SHP77 (cell line): ENCODE data around the gene CHPF.

Source experiments
- DNase-seq, 2 experiments: peaks; one replicate each; lab custom pipeline; 2025; lab: John Stamatoyannopoulos, UW

CHPF gene

GRCh38 chr2:219513787-219514186 lies 29.8 kb downstream of the CHPF start:
- DNase-seq, result no peak

DNA sequence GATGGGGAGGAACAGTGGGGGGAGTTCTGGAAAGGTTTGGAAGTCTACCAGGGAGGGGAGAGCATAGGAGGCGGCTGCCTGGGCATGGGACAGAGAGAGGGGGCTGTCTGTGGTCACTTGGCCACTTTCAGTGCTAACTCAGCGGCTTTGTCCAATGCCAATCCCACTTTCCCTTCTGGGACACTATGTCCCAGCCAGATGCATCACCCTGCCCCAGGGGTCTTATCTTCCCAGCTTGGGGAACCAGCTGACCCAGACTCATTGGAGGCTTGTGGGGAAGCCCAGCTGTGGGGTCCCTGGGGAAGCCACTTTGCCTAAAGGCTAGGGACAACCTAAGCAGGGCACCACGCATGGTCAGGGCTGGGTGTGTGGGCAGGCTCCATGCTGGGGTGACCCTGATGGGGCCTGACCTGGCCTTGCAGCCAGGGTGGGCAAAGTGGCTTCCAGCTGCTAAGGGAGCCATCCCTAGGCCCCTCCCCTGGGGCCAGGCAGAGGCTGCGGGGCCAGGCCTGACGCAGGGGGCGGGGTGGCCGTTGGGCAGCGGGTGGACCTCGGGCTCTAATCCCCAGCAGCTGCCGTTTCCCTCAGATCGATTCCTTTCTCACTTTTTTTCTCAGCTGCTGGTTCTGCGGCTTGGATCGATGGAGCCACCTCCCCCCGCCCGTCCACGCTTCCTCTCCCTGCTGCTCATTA lies 30.9 kb downstream of the CHPF start:
- peak in 1 of 2 experiments; percentile 27 for DNase-seq

- peak; percentile 19 to 47 for DNase-seq
These were observed 31.9 kb downstream of the CHPF start for GRCh38 chr2:219511547-219512325.

DNA sequence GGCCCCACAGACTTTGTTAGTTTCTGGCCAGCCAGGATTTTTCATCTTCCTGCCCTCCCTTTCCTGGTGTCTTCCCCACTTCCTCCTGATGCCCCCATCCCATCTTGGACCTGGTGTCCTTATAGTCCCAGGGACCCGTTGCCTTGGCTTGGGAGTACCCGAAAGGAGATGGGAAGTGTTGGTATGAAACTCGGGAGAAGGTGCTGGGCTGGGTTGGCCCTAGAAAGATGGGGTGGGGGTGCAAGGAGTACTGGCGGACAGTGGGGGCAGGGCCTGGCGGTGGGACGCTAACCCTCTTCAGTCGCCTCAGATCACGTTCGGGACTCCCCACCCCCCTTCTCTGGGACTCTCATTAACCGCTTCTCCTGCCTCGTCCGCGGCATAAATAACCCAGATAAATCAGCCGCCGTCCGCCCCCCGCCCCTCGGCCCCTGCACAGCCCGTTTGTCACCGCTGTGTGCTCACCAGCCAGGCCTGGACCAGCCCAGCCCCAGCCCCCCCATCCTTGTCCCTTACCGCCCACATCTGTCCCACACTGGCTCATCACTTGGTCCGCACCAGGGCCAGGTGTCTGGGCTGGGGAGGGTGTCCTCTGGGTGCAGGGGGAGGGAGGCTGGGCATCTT lies 33.0 kb downstream of the CHPF start:
- DNase-seq, result no peak

DNA sequence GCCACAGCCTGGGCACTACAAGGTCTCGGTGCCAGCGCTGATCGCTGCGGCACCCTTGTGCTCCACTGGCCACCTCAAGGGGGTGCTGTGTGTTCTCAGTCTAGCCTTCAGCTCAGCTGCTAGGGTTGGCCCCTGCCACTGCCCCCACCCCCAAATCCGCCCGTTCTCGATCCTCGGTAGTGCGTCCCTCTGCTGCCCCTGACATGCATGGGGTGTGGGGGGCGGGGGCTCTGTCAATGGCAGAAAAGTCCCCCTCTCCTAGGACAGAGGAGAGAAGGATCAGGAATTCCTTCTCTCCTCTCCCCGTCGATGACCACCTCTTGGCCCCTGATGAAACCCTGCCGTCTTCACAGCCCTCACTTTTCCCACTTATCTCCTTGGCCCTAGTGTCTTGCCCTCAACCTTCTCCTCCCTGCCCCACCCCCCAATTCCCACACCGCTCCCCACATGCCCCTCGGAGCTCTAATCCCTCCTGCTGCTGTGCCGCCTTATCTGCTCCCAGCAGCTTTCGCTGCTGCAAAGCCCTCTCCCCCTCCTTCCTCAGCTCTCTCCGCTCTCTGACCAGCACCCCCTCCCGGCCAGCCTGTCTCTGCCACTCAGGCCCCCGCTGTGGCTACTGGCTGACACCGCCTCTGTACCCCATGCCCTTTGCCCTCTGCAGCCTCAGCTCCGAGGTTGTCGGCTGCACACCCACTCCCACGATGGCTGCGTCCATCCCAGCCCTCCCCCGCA lies 33.7 kb downstream of the CHPF start:
- DNase-seq, result peak; percentile 52 to 59

- DNase-seq, result no peak
These were observed 34.4 kb downstream of the CHPF start for GRCh38 chr2:219508971-219509779.

DNA sequence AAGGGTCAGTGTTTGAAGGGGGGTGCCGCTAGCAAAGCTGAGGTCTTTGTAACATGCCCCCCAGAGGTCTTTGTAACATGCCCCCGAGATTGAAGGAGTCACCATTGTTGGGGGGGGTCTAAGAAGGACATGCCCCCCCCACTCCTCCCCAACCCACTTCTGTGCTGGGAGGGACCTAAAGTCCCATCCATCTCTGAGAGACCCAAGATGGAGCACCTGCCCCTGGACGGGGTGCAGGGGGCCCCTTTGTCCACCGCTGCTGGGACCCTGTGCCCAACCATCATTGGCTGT lies 35.2 kb downstream of the CHPF start:
- no peak for DNase-seq

- no peak for DNase-seq
These were observed 35.8 kb downstream of the CHPF start for GRCh38 chr2:219507581-219508443.

DNA sequence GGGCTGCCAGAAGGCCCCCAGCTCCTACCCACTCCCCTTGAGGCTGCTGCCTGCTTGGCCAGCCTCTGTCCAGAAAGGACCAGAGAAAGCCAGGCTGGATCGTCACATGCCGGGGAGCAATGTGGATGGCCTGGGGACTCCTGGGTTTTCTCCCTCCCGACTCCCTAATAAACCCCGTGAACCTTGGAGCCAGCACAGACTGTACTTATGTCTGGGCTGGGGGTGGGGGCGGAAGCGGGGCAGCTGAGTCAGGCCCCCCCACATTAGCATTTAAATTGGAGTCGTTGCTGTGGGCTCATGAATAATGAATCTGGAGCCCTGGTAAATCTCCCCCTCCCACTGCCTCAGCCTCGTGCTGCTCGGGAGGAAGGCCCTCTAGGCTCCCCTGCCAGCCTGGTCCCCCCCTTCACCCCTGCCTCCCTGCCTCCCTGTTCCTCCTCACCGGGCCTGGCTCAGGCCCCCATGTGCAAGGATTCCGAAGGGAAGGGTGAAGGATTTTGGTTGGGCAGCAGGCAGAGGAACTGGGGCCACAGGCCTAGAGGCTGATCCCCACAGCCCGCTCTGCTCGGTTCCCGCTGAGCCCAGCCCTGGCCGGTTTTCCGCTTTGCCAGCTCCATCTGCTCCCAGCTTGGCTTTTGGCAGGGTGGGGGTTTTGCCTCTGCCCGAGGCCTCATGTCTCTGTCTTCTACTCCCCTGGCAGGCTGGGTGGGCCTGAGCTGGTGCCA lies 36.6 kb downstream of the CHPF start:
- DNase-seq, result no peak

GRCh38 chr2:219506153-219506801 lies 37.3 kb downstream of the CHPF start:
- no peak for DNase-seq

GRCh38 chr2:219505585-219505984 lies 38.0 kb downstream of the CHPF start:
- DNase-seq, result no peak

DNA sequence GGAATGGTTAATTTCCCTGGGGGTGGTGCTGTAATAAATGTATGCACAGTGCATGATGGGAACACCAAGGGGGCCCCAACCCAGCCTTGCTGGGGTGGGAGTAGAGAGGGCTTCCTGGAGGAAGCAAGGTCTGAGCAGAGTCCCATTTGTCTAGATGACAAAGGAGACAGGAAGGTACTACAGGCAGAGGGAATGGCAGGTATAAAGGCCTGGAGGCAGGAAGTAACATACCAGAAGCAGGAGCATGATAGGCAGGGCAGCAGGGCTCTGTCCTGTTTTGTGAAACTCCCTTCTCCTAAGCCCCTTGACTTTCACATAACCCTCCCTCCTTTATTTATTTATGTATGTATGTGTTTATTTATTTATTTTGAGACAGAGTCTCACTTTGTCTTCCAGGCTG lies 41.0 kb downstream of the CHPF start:
- DNase-seq, result no peak

DNA sequence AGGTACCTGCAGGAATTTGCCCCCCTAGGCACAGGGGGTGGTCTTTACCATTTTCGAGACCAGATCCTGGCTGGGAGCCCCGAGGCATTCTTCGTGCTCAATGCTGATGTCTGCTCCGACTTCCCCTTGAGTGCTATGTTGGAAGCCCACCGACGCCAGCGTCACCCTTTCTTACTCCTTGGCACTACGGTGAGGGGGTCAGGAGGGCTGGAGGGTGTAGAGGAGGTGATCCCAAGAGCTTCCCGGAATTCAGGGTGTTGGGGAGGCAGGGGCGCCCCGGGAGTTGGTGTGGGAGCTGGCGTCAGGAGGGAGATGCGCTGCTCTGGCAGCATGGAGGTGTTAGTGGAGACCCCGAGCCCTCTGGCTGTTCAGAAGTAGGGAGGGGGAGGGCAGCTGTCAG lies 41.8 kb downstream of the CHPF start:
- DNase-seq, result no peak

DNA sequence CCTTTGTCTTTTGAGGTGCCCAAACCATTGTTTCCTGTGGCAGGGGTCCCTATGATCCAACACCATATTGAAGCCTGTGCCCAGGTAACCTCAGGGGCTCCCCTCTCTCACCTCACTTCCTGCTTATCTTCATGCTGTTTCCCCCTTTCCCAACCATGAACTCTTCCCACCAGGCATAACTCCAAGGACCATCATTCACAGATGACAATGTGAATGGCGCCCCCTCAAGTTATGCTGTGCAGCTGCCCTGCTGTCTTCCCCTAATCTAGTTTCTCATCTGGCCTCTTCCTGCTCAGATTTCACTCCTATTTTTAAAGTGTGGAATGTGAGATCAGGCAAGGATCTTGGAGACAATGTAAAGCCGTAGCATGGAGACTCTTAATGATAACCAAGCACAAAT lies 43.5 kb downstream of the CHPF start:
- no peak for DNase-seq

- no peak for DNase-seq
These were observed 44.1 kb downstream of the CHPF start for GRCh38 chr2:219499555-219499954.

DNA sequence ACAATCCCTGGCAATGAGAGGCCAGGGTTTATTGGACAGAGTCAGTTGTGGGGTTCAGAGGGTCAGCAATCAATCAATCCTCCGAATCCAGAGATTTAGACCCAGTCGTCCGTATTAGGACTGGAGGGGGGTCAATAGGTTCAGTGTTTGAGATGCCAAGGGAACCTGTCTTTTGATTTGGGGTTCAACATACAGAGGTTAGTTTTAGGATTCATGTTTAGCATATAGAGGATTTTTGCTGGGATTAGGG lies 44.6 kb downstream of the CHPF start:
- DNase-seq, result no peak

DNA sequence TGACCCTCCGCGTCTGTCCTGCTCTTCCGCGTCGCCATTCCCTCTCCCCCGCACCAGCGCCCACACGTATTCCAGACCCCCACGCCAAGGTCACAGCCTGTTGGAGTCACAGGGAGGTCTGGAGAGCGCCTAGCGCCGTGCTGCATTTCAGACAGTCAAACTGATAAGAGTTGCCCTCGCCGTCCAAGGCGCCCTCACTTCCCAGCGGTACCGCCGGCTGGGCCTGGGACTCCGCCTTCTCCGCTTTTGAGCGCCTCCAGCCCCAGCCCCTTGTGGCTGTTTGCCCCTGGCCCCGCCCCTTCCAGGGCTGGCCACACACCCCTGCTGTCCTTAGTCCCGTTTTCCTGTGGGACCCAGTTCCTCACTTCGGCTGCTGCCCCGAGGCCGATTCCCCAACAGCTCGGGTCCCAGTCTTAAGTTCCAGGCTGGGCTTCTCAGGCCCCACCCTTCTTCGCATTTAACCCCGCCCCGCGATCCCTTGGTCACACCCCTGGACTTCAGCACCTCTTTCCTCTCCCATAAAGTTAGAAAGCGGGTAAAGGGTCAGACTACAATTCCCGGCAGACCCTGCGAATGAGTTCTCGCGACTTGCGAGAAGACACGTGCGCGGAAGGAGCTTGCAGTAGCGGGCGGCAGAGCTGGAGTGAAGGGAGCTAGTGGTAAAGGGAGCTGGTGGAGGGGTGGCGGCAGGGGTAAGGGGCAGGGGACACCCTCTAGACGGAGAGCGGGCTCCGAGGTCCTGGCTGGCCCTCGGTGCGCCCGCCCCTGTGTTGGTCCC lies 45.1 kb downstream of the CHPF start, which contains the start of gene GMPPA:
TSS of gene GMPPA (plus strand) at position 612 of the 778 bp plus-strand sequence. CDS start 1,085 bp downstream, outside the sequence.
- peak; percentile 97 to 98 for DNase-seq

DNA sequence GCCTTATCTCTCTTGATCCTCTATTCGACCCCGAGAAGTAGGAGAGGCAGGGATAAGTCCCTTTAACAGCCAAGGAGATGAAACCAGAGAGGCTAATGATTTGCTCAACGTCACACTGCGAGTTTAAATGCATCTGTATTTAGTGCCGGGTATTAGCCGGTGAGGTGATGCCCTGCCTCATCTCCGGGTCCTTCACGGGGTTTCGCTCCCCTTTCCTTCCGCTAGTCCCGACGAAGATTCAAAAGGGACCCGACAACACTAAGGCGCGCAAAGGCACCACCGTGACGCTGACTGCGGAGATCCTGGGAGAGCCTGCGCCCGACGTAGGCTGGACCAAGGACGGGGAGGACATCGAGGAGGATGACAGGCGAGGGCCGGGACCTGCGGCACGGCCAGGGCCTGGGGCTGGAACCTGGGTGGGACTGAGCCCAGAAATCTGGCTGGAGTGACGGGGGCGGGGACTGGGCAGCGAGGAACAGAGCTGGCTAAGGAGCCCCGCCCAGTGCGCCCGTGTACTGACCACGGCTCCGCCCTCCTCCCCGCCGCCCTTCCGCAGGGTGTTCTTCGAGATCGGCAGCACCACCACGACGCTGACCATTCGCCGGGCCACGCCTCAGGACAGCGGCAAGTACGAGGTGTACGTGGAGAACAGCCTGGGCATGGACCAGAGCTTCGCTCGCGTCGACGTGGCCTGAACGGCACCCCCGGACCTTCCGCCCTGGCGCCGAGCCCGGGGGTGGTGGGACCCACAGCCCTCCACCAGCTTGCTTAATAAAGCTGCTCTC lies 45.9 kb downstream of the CHPF start:
- peak; percentile 19 to 74 for DNase-seq
